GM12878 (cell line): ENCODE data around the gene DHDH.

Experiments
- TBL1XR1 ChIP-seq: IDR thresholded peaks from 2 replicates; pipeline ENCODE4 v1.6.1; 2012; ENCODE audit warnings: low read depth, low read length, improper control_type of control experiment
- YY1 ChIP-seq: IDR thresholded peaks from 2 replicates; pipeline ENCODE4 v1.6.1; 2011; ENCODE audit warnings: low read depth, mild to moderate bottlenecking, low read length

DNA sequence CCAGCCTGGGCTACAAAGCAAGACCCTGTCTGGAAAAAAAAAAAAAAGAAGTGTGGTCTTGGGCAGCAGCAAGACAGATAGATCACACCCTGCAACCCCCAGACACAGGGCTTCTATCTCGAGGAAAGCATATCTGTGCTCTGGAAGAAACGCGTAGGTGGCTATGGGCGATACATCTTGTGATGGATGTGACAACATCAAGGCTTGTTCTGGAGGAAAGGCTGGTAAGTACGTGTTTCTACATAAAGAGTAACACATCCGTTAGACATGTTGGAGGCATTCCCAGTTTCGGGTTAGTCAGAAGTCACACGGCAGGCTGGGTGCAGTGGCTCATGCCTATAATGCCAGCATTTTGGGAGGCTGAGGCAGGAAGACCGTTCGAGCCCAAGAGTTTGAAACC, 6.6 kb upstream of the DHDH start:
- TF ChIP-seq TBL1XR1 (no peak), YY1 (no peak)
